M059J (cell line): ENCODE data around the gene RIBC1. TPM values are rescaled to one million over a fixed set of nuclear protein-coding genes. Genes with fewer than 3 reads are reported as not detected.
"Not testable (repeated sequence)": the region's sequence is repeated elsewhere in the genome, so short reads cannot be mapped to it uniquely, and the experiment has no call there.

Source experiments
- DNase-seq: peaks from one replicate; pipeline ENCODE4 v3.0.0-alpha.2; 2012; ENCODE audit warnings: low read depth
- total RNA-seq: library from RNA; depleted of rRNA; stranded (reverse); fragments of >200 nt; shearing (Covaris generic); gene quantifications from 2 replicates; pipeline ENCODE4 v1.2.3, GENCODE V29; 2014

Gene RIBC1
- total RNA-seq, 1 experiment from 2014 or later = 2.2 TPM

DNA sequence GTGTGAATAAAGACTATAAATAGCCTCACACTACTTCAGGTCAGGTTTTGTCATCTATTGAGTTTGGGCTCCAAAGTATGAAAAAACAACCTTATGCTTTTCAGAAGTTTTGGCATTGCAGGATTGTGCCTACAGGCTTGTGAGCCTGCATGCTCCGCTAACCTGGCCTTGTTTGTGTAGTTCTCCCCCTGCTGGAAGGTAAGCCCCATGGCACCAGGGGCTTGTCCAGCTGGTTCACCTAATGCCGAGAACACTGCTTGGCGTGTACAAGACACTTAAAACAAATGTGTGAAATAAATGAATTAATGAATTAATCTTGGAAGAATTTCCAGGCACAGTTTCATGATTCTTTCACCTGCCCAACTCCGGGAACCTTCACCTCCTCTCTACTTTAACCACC lies 13.3 kb downstream of the RIBC1 start:
- peak; percentile 71 for DNase-seq

DNA sequence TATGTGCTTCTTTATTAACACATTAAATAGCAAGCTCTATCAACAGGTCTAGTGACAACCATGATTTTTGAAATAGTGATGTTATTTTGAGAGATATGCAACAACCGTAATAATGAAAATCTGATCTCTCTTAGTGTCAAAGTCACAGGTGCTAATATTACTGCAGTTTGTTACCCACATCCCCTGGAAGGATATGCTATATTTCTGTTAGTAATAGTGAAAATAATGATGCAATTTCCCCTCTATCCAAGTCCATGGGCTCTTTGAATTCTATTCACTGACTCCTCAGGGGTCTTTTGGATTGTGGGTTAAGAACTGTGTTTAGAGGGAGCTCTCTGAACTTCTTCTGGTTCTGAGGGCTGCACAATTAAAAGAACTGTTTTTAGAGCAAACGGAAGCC lies 14.5 kb downstream of the RIBC1 start:
- DNase-seq = no peak

DNA sequence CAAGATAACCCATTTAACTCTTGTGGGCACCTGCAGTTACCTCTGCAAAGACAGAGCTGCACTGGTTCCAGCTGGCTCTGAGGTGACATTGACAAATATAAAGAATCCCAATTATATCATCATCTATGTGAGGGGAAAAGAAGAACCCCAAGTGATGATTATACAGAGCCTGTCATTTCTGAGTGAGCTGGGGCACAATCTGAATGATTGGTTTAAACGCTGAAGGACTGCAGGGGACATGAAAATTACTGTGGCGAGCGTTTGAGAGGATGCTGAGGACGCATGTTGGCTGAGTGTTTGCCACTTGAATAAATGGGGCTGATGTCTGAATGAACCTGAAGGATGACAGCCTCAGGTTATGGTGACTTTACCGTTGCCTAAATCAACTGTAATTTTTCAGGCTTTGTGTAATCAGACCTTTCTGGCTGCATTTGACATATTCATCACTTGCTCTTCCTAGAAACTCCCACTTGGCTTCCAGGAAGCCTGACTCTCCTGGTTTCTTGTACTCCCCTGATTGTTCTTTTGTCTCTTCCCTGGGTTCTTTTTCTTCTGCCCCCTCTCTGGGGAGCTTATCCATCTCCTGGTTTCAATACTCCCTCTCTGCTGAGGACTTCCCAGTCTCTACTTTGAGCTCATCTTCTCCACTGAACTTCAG lies 15.6 kb downstream of the RIBC1 start:
- no peak for DNase-seq

DNA sequence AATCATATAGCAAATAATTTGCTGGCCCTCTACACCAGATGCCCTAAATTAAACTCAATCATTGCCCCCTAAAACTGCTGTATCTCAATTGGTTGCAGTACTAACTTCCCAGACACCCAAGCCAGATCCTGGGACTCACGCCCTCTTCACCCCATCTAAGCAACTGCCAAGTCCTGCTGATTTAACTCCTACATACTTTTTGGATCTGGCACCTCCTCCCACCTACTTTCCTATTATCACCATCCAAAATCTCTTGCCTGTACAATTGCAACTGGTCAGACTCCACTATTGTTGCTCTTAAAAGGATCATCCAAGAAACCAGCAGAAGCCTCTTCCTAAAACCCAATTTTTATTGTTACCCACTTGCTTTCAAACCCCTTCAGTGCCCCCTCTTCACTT lies 16.2 kb downstream of the RIBC1 start:
- DNase-seq = no peak

DNA sequence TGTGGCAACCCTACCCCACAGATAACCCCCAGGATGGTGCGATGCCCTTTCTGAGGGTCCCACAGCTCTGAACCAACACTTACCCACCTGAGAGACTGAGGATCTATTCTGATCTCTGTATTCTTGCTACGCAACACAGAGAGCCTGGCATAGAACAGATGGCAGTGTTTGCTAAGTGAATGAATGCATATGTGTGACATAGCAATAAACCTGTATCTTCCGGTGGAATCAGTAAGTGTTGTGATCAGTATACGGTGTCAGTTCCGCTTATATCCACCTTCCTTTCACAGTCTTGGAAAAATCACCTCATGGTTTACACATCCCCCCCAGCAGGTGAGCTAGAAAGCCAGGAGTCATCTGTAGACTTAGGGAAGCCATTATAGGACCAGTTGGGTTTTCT lies 17.4 kb downstream of the RIBC1 start:
- no peak for DNase-seq

DNA sequence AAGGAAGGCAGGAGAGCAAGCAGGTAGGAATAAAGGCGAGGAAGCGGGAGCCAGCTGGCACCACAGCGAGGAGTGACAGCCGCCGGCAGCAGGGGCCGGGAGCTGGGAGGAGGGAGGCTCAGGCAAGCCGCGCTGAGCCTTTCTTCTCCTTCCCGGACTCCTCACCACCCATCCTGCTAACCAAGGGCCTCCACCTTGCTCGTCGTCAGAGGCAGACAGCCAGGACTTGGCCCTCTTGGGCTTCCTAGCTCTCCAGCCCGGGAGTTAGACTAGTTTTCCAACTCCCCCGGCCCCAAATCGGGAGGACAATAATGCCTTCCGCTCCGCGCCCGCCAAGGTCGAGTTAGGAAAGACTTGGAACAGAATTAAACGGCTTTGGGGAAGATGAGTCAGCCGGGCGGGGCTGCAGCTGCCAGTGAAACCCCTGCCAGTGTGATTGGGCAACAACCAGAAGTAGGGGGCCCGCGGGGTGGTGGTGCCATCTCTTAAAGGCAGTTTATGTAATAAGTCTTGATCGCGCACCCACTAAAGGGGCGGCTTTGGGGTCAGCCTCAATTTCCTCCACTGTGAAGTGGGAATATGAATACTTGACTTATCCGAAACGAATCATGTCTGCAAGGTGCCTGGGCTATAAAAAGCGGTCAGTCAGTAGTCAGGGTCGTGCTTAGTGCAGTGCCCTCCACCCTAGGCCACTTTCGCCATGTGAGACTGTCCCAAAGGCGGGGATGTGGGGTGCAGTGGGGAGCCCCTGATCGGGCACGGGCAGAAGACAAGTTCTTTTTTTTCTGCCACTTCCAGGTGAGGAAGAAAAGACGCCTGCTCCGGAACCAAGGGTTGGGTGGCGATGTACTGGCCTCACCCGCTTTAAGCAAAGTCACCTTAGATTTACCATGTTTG lies 18.2 kb downstream of the RIBC1 start:
- peak; percentile 65 for DNase-seq

DNA sequence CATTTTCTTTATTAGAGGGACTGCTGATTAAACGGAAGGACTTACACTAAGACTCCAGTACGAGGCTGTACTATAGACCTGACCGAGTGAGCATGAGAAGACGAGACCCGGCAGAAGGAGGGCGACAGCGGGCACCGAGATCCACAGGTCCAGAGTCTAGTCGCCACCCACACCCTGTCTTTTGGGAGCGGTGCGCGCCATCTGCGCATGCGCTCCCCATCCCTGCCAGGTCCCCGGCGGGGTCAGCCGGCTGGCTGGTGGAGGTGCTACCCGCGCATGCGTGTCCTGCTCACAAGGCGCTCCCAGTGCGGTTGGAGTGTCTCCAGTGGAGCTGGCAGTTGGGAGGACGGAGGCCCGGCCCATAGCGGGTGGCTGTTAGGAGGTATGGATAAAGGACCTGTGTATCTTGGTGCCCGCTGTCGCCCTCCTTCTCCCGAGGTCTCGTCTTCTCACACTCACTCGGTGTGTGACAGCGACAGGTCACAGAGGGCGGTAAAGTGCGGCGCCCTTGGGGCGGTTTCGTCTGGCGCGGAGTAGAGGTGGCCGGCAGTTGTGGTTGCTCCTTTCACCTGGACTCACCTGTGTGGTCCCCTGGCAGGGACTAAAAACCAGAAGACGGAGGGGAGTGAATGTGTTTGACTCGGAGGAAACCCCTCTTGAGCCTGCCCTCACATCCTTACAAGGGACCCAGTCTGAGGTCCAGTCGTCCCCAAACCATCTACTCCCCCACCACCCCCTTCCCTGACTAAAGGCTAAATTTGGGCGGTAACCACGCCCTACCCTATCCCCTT lies 19.1 kb downstream of the RIBC1 start:
- peak; percentile 86 for DNase-seq

DNA sequence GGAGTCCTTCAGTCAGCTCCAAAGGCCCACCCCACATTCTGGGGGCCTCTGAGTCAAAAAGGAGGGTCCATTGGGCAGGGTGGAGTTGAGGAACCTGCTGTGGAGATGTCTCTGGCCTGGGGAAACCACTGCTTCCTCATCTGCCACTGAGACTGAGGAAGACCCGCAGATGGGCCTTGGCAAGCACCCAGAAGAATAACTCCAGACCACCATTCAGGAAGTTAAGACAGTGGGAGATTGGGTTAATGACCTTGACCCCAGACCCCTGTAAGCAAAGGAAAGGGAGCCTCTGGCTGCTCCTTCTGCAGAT lies 19.6 kb downstream of the RIBC1 start:
- DNase-seq = no peak

DNA sequence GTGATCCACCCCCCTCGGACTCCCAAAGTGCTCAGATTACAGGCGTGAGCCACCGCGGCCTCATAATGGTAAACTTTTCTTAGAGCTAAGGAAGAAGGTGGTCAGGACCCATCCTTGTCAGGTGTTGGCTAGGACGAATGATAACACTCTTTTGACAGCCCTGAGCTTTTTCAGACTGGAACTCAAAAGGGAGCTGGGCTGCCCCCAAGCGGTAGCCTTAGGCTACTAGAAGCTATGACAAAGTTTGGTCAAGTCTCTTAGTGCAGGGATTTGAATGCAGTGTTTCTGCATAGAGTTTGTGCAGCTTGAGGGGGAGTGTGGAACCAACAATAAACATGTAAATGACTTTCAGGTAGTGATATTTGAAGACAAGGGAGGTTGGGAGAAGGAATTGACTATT lies 23.3 kb downstream of the RIBC1 start:
- DNase-seq = peak; percentile 50

DNA sequence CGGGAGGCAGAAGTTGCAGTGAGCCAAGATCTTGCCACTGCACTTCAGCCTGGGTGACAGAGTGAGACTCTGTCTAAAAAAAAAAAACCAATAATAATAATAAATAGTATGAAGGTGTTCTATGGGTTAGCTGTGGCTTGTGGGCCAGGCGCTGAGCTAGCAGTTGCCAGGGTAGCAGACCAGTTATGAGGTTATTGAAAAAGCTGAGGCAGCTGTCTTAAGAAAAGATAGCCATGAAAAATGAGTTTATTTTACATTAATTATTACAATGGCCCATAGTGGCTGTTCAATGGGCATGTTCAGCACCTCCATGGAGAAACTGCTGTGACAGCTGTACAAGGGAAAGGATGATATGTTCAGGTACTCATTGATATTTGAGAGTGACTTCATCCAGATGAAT lies 24.8 kb downstream of the RIBC1 start:
- no peak for DNase-seq

DNA sequence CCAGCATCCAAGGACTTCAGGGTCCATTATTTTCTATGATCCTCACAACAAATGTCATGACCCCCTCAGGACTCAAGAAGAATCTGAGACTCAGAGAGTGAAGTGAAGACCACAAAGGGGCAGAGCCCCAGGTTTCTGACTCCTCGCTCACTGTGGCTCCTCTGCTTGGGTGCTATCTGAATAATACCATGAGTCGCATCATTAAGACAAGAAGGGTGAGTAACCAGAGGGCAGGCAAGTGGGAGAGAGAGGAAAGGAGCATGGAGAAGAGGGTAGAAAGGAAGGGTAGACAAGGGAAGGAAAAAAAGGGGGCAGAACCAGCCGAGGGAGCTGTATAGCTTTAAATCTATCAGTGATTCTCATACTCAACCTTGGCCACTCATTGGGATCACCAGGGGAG lies 27.0 kb downstream of the RIBC1 start:
- DNase-seq = peak; percentile 3

DNA sequence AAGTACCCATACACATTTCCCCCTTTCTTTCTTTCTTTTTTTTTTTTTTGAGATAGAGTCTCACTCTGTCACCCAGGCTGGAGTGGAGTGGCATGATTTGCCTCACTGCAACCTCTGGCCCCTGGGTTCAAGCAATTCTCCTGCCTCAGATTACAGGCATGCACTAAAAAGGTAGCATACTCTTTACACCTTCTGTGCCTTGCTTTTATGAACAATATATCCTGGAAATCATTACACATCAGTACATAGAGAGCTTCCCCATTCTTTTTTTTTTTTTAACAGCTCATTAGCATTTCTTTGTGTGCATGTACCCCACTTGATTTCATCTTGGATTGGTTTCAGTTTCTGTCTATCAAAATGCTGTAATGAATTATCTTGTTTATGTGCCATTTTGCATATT lies 30.1 kb downstream of the RIBC1 start:
- no peak for DNase-seq

DNA sequence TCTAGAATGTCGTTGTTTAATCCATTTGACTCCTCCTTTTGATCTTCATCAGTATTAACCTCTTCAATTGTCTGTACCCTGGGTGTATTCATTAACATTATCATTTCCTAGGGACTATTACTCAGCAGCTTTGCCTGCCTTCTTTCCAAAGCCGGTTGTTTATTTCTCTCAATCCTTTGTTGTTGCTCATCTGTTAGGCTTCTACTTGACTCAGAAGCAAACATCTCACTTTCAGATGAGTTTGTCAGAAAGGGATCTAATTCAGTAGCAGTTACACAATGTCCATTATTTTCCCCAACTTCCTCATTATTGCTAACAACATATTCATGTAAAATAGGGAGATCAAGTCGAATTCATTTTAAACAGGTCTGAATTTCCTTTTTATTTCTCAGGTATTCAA lies 33.6 kb downstream of the RIBC1 start:
- peak; percentile 63 for DNase-seq

DNA sequence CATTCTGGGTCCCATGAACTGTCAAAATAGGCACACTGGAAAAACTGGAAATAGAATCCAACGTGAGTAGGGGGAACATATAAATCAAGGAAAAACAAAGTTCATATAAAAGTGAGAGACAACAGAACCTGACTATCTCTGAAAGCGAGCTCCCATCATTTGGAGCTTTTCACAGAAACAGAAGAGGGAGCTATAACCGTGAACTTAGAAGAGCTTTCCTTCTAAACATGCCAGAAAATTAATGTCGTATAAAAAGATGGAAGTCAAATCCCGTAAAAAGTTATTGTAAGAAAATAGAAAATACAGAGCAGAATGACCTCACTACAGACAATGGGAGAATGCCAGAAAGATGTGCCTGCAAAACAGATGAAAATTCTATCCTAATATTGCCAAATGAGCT lies 35.4 kb downstream of the RIBC1 start:
- no peak for DNase-seq

DNA sequence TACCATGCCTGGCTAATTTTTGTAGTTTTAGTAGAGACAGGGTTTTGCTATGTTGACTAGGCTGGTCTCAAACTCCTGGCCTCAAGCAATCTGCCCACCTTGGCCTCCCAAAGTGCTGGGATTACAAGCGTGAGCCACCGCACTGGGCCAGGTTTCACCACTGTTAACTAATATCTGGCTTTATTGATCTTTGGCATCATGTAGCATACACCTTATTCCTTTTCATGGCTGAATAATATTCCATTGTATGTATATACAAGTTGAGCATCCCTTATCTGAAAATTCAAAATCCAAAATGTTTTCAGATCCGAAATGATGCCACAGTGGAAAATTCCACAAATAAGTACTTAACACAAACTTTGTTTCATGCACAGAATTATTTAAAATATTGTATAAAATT lies 46.0 kb downstream of the RIBC1 start:
- DNase-seq = not testable (repeated sequence)

DNA sequence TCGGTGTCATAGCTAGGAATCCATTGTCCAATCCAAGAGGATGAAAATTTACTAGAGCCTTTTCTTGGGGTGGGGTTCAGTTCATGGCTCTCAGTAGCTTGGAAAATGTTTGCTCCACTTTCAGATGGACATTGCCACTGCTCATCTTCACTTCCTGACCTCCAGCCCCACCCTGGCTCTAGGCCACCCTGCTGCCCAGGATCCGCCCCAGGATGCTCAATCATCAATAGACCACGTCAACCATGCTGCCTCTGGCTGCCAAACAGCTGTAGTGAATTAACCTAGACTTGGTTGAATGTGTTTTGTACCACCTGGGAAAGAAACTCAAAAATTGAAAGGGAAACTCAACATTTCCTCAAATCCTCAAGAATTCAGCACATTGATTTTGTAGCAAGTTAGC lies 48.7 kb downstream of the RIBC1 start:
- DNase-seq = no peak

DNA sequence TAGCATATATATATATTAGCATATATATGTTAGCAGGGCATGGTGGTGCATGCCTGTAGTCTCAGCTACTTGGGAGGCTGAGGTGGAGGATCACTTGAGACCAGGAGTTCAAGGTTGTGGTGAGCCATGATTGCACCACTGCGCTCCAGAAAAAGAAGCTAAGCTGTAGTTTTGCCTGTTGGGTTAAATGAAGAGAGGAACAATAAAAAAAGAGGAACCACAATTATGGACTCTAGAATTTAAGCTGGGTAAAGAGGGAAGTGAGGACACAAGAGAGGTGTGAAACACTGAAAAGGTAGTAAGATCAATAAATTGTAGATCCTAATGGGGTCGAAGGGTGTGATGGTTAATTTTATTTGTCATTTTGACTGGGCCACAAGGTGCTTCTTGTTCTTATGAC lies 52.0 kb downstream of the RIBC1 start:
- DNase-seq = no peak

DNA sequence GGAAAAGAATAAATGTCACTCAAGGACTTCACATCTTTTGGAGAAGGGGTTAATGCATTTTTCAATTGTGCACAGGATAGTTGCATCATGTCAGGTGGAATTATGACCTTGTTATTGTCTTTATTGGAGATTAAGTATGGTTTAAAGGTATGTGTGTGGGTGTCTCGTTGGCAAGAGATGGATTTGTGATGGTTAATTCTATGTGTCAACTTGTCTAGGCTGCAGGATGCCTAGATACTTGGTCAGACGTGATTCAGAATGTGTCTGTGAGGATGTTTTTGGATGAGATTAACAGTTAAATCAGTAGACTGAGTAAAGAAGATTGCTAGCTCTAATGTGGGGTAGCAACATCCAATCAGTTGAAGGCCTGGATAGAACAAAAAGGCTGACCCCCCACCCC lies 53.7 kb downstream of the RIBC1 start:
- peak; percentile 13 for DNase-seq

DNA sequence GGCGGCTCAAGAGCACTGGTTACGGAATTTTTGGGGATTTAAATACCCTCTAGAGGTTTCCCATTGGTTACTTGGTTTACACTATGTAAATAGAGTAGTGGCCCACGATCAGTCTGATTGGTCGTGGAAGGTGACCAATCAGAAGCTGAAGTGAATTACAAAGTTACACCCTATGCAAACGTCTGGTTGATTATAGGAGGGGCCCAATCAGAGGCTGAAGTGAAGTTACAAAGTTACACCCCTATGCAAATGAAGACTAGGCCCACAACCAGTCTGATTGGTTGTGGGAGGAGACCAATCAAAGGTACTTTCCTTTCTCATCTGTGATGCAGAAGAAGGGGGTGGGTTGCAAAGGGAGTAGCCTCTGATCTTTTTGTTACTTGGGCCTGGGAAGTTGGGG lies 56.6 kb downstream of the RIBC1 start:
- peak; percentile 16 for DNase-seq
